Measurements from ENCODE around the gene RPS6KA2. TPM values are rescaled to one million over a fixed set of nuclear protein-coding genes. Genes with fewer than 3 reads are reported as not detected.
A peak's percentile ranks its signal among the peaks of the same experiment; 100 is the strongest.

The RPS6KA2 gene
- total RNA-seq, 4 donors from 2014 or later: 12.1 to 116 (median 26.4) TPM

- TF ChIP-seq CTCF (IDR thresholded peaks at IDR 0.05) (no peak), POLR2A (IDR thresholded peaks at IDR 0.05) (no peak)
- H3K27ac ChIP-seq: no peak overlapping the region
Observed at GRCh38 chr6:166595061-166595780, 31.8 kb downstream of the RPS6KA2 start.

DNA sequence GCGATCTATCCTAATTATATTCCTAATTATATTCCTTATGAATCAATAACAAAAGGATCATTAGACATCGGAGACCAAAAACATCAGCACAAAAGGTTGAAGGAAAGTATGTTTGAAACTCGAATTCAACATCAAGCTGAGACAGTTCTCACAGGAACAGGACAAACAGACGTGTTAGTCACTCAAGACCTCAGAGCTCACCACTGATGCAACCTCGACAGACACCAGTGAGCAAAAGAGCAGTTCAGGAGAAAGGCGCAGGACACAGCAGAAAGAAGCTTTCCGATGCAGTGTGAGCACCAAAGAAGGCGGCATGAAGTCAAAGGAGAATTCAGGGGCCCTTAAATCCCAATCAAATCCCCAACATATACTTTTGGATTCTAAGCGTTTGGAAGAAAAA, 34.2 kb downstream of the RPS6KA2 start:
- no peaks in the 10 kb centered on the region for H3K36me3 ChIP-seq
- H3K4me1 ChIP-seq: peaks cover 0 to 21% (median 11%) of the 10 kb centered on the region in 4 donors
- no peak overlapping the region for H3K27ac ChIP-seq
- H3K9me3 ChIP-seq: no peaks in the 10 kb centered on the region
- H3K27me3 ChIP-seq: no peaks in the 10 kb centered on the region
- no peak for TF ChIP-seq CTCF (IDR thresholded peaks at IDR 0.05)
- TF ChIP-seq POLR2A (IDR thresholded peaks at IDR 0.05): no peak
- no peak overlapping the region for H3K4me3 ChIP-seq
- DNase-seq: no peak

More at GRCh38 chr6:166595061-166595780, 31.8 kb downstream of the RPS6KA2 start:
- no peak for DNase-seq
- no peak overlapping the region for H3K4me3 ChIP-seq
- no peaks in the 10 kb centered on the region for H3K36me3 ChIP-seq
- H3K27me3 ChIP-seq: no peaks in the 10 kb centered on the region
- H3K9me3 ChIP-seq: no peaks in the 10 kb centered on the region
- peaks cover 0 to 9% (median under 1%) of the 10 kb centered on the region in 4 donors for H3K4me1 ChIP-seq

- TF ChIP-seq POLR2A (IDR thresholded peaks at IDR 0.05): no peak
- no peak for TF ChIP-seq CTCF (IDR thresholded peaks at IDR 0.05)
- Histone ChIP-seq H3K9me3 (no peaks in the 10 kb centered on the region), H3K27ac (no peak overlapping the region), H3K4me1 (peaks cover 0 to 22% (median 10%) of the 10 kb centered on the region in 4 donors), H3K4me3 (no peak overlapping the region), H3K27me3 (no peaks in the 10 kb centered on the region), H3K36me3 (no peaks in the 10 kb centered on the region)
- DNase-seq: no peak
Observed at GRCh38 chr6:166591961-166592520, 35.0 kb downstream of the RPS6KA2 start.

DNA sequence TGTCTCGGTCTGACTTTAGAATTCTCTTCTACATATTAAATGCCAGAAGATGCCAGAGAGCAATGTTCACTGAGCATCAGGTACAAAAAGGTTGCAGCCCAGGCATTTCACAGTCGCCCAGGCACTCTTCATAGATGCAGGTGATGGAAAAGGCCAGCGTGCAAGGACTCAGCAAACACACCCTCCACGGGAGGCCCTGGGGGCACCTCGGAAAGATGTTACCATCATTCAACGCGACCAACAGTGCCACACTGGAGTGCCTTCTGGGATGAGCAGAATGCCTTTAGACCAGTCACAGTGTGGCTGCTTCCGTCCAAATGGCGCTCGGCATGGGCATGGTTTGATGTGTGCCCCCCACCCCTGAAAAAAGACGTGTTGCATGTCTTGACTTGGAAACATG, 36.0 kb downstream of the RPS6KA2 start:
- no peaks in the 10 kb centered on the region for H3K36me3 ChIP-seq
- no peak for DNase-seq
- H3K4me1 ChIP-seq: peaks cover 0 to 26% (median 10%) of the 10 kb centered on the region in 4 donors
- no peak overlapping the region for H3K27ac ChIP-seq
- no peaks in the 10 kb centered on the region for H3K27me3 ChIP-seq
- no peak overlapping the region for H3K4me3 ChIP-seq
- no peaks in the 10 kb centered on the region for H3K9me3 ChIP-seq
- no peak for TF ChIP-seq POLR2A (IDR thresholded peaks at IDR 0.05)
- no peak for TF ChIP-seq CTCF (IDR thresholded peaks at IDR 0.05)

GRCh38 chr6:166589786-166590574, 37.1 kb downstream of the RPS6KA2 start:
- TF ChIP-seq CTCF (IDR thresholded peaks at IDR 0.05) (no peak), POLR2A (IDR thresholded peaks at IDR 0.05) (no peak)
- Histone ChIP-seq H3K36me3 (no peaks in the 10 kb centered on the region), H3K9me3 (no peaks in the 10 kb centered on the region), H3K4me1 (peaks cover 0 to 26% (median 10%) of the 10 kb centered on the region in 4 donors), H3K27ac (peak overlapping the region in 2 of 4 donors; percentile 4 to 75), H3K4me3 (no peak overlapping the region), H3K27me3 (no peaks in the 10 kb centered on the region)
- DNase-seq: no peak

Data from Peyer's patch (tissue), 4 donors.